ENCODE measurements around the gene WTIP. TPM values are rescaled to one million over a fixed set of nuclear protein-coding genes. Genes with fewer than 3 reads are reported as not detected.
A peak's percentile ranks its signal among the peaks of the same experiment; 100 is the strongest.
"Not testable (repeated sequence)": the region's sequence is repeated elsewhere in the genome, so short reads cannot be mapped to it uniquely, and the experiment has no call there.

The WTIP gene
- total RNA-seq = 25.3 TPM
- long read RNA-seq, full-length matches to known transcripts = 3 of 5 reads
- long read RNA-seq, partial matches to known transcripts = 0 of 5 reads
- long read RNA-seq, other reads (novel, unspliced or antisense) = 2 of 5 reads

DNA sequence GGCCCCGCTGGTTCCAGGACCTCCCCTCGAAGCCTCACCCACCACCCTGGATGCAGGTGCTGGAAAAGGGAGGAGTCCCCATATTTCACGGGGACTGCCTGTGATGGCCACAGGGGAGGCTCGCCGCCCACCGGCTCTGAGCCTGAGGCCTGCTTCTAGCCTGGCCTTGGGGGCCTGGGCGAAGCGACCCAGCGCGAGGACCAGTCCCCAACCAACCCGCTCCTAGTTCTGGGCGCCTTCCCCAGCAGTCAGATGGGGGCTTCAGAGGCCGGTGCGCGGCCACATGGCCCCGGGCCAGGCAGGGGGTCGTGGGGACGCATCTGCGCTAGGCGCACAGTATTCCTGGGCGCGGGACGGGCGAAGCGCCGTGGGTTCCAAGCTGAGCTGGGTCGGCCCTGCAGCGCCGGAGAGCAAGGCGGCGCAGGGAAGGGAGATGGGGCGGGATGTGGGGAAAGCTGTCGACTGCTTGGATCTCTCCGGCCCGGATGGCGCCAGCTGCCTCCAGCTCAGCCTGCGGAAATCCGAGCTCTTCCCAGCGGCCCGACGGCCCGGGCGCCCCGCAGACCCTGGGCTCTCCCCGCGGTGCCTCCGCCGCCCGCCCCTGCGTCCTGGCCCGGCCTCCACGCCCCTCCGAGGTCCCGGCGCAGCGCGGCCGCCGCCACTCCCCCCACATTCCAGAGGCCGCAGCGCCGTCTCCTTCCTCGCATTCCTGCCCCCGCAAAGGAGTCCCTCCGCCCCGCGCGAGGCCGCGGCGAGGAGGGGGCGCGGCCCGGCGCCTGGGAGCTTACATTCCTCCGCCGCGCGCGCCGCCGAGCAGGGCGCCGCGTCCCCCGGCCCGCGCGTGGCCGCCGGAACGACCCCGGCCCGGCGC lies at the start of gene WTIP:
Gene WTIP (plus strand): TSS at position 788 of the 871 bp plus-strand sequence. CDS start 217 bp downstream, outside the sequence.
- peak; percentile 92 for DNase-seq (ENCODE audit: low spot score)

DNA sequence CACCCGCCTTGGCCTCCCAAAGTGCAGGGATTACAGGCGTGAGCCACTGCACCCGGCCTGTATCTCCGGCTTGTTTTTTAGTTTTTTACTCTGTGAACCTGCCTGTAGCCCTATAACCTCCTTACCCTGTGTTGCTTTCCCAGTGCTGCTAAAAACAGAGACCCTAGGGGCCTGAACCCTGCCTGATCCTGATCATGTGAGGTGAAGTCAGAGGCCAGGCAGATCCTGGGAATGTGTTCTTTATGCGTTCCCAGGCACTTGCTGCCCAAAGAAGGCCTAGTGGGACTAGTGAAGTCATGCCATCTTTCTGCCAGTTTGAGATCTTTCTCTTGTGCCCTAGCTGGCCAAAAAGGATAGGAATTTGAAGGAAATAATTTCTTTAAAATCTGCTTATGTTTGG lies 48.8 kb upstream of the WTIP start:
- no peak for DNase-seq (ENCODE audit: low spot score)

DNA sequence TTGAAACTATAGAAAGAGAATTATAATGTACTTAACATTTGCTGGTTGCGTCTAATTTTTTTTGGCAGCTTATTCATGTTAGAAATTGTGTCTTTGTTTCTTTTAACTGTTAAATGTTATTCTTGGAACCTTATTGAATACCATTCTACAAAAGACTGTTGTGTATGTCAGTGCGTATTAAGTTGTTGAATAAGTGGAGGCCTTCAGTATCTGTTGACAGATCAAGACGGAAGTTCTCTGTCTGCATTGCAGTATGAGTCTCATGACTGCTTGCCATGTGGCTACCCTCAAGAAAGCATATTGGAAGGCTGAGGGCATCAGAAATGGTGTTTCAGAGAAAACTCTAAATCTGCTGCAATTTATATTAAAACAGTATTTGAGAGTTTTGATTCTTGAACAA lies 44.8 kb upstream of the WTIP start:
- DNase-seq (ENCODE audit: low spot score) = no peak

DNA sequence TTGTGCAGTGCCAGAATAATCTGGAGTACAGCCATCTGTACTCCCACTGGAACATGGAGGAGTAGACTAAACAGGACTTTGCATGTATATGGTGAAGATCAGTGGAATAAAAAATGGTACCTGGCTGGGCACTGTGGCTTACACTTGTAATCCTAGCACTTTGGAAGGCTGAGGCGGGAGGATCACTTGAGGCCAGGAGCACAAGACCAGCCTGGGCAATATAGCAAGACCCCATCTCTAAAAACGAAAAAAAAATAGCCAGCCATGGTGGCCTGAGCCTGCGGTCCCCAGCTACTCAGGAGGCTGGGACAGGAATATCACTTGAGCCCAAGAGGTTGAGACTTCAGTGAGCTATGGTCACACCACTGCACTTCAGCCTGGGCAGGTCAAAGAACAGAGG lies 33.4 kb upstream of the WTIP start:
- no peak for DNase-seq (ENCODE audit: low spot score)

DNA sequence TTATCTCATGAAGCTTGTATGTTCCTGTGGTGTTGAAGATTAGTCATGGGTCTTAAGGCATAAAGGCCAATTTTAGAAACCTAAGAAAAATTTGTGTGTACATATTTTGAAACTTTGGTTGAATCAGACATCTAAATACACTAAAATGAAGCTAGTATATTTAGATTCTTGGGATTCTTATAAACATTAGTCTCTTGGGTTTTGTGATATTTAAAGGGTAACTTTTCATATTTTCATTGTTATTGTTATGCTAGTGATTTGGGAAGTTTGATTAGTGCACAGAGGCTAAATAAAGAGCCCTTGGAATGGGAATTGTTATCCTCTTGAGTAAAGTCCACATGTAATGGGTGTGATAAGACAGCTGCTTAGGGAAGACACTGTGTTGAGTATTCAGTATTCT lies 28.8 kb upstream of the WTIP start:
- no peak for DNase-seq (ENCODE audit: low spot score)

DNA sequence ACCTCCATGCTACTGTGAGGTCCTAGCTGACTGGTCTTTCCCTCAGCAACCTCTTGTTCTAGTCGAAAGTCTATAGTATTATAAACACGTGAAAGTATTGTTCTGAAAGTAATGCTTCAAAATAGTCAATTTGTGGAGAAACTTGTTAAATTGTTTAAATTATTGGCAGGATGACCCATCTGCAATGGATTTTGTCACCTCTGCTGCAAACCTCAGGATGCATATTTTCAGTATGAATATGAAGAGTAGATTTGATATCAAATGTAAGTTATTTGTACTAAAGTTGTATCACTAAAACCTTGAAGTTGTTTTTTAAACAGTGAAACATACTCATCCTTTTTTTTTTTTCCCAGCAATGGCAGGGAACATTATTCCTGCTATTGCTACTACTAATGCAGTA lies 27.5 kb upstream of the WTIP start:
- DNase-seq (ENCODE audit: low spot score) = no peak

DNA sequence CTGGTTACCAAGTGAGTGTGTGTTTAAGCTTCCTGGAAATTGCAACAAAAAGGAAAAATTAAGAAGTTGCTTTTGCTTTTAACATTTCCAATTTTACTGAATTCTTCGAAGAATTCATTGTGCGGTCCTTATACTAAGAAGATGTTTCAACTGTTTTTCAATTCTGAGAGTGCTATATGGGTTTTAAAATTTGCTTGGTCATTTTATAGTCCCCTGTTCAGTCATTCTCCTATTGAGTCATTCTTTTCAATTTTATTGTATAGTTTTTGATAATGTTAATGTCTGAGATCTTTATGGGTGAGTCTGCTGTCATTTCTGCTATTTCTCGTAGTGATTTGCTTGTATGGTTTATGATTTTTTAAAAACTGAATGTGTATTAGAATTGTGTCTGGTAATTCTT lies 26.9 kb upstream of the WTIP start:
- DNase-seq (ENCODE audit: low spot score) = no peak

DNA sequence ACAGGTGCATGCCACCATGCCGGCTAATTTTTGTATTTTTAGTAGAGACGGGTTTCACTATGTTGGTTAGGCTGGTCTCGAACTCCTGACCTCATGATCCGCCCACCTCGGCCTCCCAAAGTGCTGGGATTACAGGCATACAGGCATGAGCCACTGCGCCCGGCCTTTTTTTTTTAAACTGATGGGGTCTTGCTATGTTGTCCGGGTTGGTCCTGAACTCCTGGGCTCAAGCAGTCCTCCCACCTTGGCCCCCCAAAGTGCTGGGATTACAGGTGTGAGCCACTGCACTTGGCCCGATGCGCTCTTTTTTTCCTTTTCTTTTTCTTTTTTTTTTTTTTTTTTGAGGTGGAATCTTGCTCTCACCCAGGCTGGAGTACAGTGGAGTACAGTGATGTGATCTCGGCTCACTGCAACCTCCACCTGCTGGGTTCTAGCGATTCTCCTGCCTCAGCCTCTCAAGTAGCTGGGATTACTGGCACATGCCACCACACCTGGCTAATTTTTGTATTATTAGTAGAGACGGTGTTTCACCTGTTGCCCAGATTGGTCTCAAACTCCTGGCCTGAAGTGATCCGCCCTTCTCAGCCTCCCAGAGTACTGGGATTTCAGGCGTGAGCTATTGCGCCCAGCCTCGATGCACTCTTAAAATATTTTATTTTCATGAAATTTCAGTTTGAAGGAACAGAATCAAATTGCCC lies 25.6 kb upstream of the WTIP start:
- DNase-seq (ENCODE audit: low spot score) = not testable (repeated sequence)

DNA sequence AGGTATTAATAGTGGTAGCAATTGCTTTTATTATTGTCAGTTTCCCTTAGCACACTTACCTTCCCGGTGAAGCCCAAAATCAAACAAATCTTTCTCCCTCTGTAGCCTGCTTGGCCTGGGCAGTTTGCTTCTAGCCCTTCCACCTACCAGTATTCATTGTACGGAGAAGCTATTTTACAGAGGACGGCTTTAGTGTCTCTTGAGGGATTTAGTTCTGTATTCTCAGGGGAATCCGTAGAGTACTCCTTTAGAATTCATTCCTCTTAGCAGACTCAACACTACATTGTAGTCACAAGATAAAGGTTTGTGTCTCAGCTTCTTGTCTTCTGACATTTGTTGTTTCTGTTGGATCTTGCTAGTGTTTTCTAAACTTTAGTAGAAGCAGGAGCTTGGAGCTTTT lies 24.1 kb upstream of the WTIP start:
- no peak for DNase-seq (ENCODE audit: low spot score)

DNA sequence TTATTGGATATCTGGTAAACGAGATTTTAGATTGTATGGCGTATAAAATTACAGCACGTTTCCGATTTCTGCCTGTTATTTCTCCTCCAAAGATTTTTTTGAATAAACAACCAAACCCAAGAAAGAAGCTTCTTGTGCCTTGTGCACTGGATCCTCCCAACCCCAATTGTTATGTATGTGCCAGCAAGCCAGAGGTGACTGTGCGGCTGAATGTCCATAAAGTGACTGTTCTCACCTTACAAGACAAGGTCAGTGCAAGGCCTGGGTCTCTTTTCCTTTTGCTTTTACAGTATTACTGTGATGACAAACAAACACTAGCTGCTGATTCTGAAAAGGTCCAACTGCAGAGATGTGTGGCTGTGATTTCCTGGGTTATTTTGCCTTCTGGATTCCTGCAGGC lies 22.9 kb upstream of the WTIP start:
- DNase-seq (ENCODE audit: low spot score) = no peak

DNA sequence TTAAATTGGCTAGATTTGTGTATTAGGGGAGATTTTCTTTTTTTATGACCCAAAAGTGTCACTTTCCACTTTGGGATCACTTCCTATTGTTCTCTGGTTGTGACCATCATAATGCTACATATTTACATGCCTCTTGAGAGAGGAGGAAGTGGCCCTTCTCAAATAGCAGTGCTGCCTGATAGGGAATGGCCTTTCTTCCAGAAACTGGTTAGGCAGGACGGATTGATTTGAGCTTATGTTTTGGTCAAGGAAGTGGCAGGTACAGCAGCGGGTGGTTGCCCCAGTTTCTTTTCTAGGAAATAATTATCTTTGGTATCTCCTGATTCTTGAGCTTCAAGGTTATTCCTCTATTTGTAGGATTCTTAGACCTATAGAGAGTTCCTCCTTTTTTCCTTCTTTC lies 21.9 kb upstream of the WTIP start:
- no peak for DNase-seq (ENCODE audit: low spot score)

DNA sequence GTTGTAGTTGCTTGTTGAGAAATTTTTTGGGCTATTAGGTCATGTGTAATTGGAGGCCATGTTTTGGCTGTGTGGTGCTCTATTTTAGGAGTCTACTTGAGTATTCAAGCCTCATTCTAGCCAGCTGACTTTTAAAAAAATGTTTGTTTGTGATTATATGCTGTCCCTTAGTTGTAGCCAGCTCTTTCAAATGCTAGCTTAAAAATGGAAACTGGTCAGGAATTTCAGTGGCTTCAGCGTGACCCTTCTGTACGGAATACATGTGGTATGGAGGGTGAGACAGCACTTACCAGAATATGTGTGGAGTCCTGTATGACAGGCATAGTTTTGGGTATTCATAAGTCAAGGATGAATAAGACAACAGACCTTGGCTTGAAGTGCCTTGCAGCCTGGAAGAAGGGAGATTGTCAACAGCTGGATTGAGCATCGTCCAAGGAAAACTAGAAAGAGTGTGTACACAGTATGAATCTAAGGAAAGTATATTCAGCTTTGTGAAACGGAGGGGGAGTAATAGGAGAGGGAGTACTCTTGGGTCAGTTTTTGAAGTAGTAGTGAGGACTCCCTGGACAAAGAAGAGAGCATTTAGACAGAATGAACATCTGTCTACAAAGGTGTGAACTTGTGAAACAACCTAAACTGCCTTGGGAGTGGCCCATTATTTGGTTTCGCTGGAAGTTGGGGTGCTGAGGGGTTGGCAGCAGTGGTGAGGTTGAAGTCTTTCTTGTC lies 20.0 kb upstream of the WTIP start:
- no peak for DNase-seq (ENCODE audit: low spot score)

DNA sequence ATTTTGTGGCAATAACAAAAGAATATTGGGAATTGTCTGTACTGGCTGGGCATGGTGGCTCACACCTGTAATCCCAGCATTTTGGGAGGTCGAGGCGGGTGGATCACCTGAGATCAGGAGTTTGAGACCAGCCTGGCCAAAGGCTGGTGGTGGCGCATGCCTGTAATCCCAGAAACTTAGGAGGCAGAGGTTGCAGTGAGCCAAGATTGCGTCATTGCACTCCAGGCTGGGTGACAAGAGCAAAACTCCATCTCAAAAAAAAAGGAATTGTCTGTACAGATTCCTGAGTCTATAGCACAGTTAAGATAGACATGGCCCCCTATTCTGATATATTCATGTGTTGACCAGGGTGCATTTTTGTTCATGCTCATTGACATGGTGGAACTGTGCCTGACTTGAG lies 16.8 kb upstream of the WTIP start:
- not testable (repeated sequence) for DNase-seq (ENCODE audit: low spot score)

DNA sequence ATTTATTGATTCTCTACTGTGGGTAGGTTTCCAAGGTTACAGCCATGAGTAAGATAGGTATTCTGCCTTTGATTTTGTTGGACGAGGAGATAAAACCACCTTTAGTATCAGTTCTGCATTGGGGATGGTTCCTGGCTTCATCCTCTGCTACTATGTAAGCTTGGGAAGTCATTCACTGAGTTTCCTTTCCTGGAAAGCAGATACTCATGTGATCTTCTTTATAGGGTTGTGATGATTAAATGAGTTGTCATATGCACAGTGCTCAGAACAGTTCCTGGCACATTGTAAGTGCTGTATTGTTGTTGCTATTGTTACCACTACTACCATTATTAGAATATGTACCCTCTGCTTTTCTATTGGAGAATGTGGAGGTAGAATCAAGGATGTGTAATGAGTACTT lies 13.1 kb upstream of the WTIP start:
- no peak for DNase-seq (ENCODE audit: low spot score)

DNA sequence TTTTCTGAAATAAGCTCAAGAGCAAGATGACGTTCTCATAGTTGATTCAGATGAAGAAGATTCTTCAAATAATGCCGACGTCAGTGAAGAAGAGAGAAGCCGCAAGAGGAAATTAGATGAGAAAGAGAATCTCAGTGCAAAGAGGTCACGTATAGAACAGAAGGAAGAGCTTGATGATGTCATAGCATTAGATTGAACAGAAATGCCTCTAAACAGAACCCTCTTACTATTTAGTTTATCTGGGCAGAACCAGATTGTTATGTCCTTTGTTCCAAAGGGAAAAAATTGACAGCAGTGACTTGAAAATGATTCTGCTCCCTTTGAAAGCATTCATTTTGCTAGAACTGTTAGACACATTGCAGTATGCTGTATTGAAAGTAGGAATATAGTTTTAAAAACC lies 12.5 kb upstream of the WTIP start:
- not testable (repeated sequence) for DNase-seq (ENCODE audit: low spot score)

DNA sequence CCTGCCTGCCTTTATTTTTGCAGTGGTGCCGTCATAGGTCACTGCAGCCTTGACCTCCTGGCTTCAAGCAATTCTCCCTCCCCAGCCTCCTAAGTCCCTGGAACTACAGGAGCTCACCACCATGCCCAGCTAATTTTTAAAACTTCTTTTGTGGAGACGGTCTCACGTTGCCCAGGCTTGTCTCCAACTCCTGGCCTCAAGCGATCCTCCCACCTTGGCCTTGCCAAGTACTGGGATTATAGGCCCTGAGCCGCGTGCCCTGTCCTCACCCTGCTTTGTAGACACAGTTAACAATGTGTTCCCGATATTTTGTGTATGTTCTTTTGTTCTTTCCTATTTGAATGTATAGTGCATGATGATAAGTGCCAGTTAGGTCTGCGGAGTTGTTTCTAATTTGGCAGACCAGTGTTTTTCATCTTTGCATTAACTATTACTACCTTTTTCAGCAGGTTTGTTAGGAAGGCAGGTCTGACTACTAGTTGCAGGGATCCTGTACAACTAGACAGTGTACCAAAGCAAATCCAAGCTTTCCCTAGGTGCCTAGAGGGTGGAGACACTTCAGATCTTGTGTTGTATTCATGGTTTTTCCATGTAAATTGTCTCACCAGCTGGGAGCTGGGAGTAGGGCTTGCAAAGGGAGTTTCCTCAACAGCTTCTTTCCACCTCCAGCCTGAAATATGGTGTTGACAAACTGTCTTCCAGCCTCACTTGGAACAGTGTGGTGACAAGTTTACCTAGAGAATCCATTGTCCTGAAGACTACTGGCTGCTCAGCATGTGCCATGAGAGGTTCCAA lies 9.5 kb upstream of the WTIP start:
- no peak for DNase-seq (ENCODE audit: low spot score)

DNA sequence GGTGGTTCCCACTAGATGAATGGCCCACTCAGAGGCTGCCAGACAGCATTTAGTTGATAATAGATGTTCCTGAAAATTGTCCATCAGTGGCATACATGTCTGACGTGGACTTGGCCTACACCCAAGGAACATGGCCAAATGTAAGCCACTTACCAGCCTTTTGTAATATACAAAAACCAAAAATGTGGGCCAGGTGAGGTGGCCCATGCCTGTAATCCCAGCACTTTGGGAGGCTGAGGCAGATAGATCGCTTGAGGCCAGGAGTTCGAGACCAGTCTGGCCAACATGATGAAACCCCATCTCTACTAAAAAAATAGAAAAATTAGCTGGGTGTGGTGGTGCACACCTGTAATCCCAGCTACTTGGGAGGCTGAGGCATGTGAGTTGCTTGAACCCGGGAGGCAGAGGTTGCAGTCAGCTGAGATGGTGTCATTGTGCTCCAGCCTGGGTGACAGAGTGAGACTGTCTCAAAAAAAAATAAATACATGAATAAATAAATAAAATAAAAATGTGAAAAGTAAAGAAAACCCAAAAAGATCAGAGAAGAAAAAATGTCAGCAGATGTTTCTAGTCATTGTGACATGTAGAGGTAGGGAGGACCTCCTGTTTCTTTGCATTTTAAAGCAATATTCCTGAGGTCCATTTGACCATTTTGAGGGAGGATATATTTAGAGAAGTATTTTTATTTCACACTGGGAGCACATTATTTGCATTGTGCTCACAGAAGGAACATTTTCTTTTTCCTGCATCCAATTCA lies 7.1 kb upstream of the WTIP start:
- no peak for DNase-seq (ENCODE audit: low spot score)

DNA sequence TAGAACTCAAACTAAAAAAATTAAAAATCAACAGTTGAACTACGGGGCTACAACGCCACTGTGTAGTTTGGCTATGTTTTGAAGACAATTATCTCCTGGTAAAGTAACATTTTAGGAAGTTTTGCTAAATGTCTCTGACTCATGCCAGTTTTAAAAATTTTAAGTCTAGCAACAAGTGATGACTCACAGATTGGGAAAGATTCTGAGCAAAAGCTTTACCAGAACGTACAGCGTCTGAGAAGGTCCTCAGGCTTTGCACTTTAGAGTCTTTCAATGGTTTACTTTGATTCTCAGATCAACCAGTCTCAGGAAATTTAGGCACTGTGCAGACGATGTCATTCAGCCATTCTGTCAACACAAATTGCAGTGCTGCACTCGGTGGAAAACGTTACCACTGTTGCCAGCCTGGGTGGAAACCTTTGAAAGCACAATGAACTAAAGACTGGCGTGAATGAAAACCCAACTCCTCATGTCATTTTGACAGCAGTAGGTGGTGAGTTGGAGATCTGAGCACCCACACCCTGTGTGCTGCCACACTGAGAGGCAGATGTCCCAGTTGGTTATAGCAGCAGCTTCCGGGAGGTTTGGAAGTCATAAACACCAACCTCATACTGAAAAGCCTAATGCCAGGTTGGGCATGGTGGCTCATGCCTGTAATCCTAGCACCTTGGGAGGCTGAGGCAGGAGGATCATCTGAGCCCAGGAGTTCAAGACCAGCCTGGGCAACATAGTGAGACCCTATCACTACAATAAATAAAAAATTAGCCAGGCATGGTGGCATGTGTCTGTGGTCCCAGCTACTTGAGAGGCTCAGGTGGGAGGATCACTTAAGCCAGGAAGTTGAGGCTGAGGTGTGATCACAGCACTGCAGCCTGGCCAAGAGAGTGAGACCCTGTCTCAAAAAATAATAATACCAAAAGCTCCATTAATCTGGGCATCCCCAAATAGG lies 6.3 kb upstream of the WTIP start:
- peak; percentile 28 for DNase-seq (ENCODE audit: low spot score)

DNA sequence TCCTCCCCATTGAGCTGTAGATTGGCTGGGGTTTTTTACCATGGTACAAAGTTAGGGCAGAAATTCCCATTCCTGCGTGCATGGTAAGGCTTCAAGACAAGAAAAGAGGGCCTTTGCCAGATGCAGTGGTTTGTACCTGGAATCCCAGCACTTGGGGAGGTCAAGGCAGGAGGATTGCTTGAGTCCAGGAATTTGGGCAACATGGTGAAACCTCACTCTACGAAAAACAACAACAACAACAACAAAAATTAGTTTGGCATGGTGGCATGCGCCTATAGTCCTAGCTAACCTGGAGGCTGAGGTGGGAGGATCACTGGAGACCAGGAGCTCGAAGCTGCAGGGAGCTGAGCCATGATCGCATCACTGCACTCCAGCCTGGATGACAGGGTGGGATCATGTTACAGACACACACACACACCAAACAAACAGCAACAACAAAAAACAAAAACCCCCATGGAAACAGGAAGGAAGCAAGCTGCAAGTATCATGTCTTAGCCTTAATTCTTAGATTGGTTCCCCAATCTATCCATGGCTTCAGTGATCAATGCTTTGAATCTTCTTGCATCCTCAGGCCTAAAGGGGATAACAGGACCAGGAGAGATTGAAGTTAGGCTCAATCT lies 5.5 kb upstream of the WTIP start:
- DNase-seq (ENCODE audit: low spot score) = peak; percentile 22

Data from mesenteric fat pad (tissue), 1 donor.